HG03045 (cell line): ENCODE measurements around the gene ASCL1.

ENCODE experiments used
- ATAC-seq: cut with Tn5 transposase; IDR thresholded peaks from one replicate; pipeline ENCODE4 v1.9.1; 2021; ENCODE audit warnings: mild to moderate bottlenecking, moderate library complexity; ENCODE audit not compliant: unreplicated experiment

The ASCL1 gene

DNA sequence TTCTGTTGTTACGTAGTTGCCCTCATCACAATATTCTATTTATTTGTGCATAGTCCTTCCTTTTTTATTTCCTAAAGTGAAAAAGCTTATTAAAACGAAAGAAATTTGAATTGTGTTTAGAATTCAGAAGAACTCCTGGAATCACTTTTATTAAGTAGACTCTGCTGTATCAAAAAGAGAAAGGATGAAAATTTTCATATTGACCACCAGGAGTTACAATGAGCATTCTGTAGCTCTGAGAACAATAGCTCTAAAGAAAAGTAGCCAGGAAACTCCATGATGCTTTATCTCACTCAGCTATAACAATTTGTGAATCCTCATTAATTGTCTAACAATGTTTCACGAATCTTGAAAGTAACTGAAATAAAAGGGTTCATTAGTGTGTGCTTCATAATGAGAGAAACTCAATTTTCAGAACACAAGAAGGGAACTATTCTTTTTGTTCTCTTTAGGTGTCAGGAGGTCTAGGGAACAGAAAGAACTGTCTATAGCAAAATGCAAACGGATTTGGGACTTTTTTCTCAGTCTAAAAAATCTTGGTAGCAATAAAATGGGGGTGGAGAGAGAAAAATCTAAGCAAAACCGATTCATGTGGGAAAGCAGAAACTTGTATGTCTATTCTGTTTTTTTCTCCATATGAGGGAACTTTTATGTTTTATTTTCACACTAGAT lies 19.3 kb downstream of the ASCL1 start:
- no peak for ATAC-seq

GRCh38 chr12:102977945-102978706 lies 20.7 kb downstream of the ASCL1 start:
- ATAC-seq = no peak

- ATAC-seq = no peak
These were observed 22.9 kb downstream of the ASCL1 start for GRCh38 chr12:102980350-102980749.

GRCh38 chr12:102990419-102990818 lies 32.9 kb downstream of the ASCL1 start:
- ATAC-seq = no peak

DNA sequence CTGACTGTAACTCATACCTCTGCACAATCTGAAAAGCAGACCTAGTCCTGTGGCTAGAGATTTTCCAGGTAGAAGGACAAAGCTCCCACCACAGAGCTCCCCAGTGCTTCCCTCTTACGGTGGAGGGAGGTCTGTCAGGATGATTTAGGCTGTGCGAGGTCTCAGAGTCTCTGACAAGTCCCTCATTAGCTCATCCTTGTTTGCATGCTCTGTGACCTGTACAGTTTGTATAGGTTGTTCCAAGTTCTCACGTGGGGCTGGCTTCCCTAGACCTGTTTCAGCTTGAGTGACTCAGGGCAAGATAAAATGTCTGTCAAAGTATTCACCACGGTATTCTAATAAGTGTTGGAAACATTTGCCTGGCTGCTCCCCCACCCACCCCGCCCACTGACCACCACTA lies 34.8 kb downstream of the ASCL1 start:
- no peak for ATAC-seq

GRCh38 chr12:102992720-102993119 lies 35.2 kb downstream of the ASCL1 start:
- no peak for ATAC-seq

GRCh38 chr12:102993537-102993936 lies 36.1 kb downstream of the ASCL1 start:
- no peak for ATAC-seq

- no peak for ATAC-seq
These were observed 37.9 kb downstream of the ASCL1 start for GRCh38 chr12:102995372-102995771.
